Neutrophil (primary cell): ENCODE results near the gene TAF9.
A peak's percentile ranks its signal among the peaks of the same experiment; 100 is the strongest.
"Not testable (repeated sequence)": the region's sequence is repeated elsewhere in the genome, so short reads cannot be mapped to it uniquely, and the experiment has no call there.

Source experiments
- H3K27ac ChIP-seq: fragments of 200-600 bp; sonication (generic); 2 replicates; pipeline ENCODE4 v1.5.1; 2016; ENCODE audit warnings: mild to moderate bottlenecking, moderate library complexity
- H3K27me3 ChIP-seq: fragments of 200-600 bp; sonication (generic); 2 replicates; pipeline ENCODE4 v1.6.0; 2016; ENCODE audit warnings: mild to moderate bottlenecking
- H3K36me3 ChIP-seq: fragments of 200-600 bp; sonication (generic); 2 replicates; pipeline ENCODE4 v1.5.1; 2017
- H3K4me1 ChIP-seq, 2 experiments: fragments of 200-600 bp in 1 of 2; sonication (generic) in 1 of 2; 1 replicate in 1 of 2; 2 replicates in 1 of 2; pipeline versions ENCODE4 v1.5.1 to v1.6.1; 2013 to 2016; ENCODE audit warnings: low read depth in 1 of 2, low read length in 1 of 2, mild to moderate bottlenecking in 1 of 2, moderate library complexity in 1 of 2; ENCODE audit not compliant: control insufficient read depth in 1 of 2, insufficient read depth in 1 of 2
- H3K4me3 ChIP-seq, 2 experiments: fragments of 200-600 bp in 1 of 2; sonication (generic) in 1 of 2; 1 replicate in 1 of 2; 2 replicates in 1 of 2; pipeline ENCODE4 v1.5.1; 2013 to 2016; ENCODE audit warnings: low read depth in 1 of 2, low read length in 1 of 2, mild to moderate bottlenecking in 1 of 2, moderate library complexity in 1 of 2
- H3K9me3 ChIP-seq: fragments of 200-600 bp; sonication (generic); 2 replicates; pipeline ENCODE4 v1.5.1; 2016
- CTCF ChIP-seq: fragments of 200-600 bp; sonication (generic); IDR thresholded peaks from 2 replicates; pipeline ENCODE4 v1.5.1; 2016; ENCODE audit warnings: antibody characterized with exemption

TAF9 gene

DNA sequence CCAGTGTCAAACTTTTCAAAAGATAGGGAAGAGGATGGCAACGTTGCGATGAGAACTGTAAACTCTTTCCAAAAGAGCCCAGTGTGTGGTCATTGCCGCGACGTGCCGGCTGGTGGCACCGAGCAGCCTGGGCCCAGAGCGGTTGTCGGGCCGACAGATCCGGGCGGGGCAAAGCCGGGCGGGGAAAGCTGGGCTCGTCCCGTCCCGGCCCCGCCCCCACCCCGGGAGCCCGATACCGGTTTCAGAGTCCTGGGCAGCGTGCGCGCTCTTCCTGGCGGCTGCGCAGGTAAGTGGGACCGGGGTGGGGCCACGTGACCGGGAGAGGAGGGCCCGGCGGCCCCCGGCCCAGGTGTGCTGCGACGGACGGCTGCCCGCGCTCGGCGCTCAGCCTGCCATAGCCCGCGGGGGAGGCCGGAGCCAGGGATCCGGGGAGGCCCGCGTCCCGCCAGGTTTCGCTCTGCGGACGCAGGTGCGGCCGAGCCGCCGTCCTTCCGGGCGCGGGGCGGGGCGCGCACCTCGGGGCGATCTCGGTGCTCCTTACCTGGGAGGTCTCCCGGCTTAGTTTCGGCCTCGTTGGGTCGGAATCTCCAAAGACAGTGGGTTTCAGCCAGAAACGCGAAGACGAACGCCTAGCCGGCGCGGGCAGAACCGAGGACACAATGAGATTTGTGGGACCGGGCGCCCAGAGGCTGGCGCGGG is 45.7 kb upstream of the TAF9 start, which contains the start of gene MARVELD2:
Gene MARVELD2, plus strand, starts transcription at position 232 of the 699 bp plus-strand sequence. CDS start 4,270 bp downstream, outside the sequence.
- peaks cover 14% of the 10 kb centered on the region for H3K36me3 ChIP-seq
- no peak within 1 kb of the TSS for H3K27ac ChIP-seq
- H3K4me1 ChIP-seq, result peaks cover 6 to 12% of the 10 kb centered on the region in 2 experiments
- peak within 1 kb of the TSS; percentile 60 to 74 for H3K4me3 ChIP-seq
- H3K9me3 ChIP-seq, result no peaks in the 10 kb centered on the region
- no peak for TF ChIP-seq CTCF
- peaks cover 27% of the 10 kb centered on the region for H3K27me3 ChIP-seq

- H3K9me3 ChIP-seq, result no peaks in the 10 kb centered on the region
- no peaks in the 10 kb centered on the region for H3K27me3 ChIP-seq
- peaks cover 28% of the 10 kb centered on the region for H3K36me3 ChIP-seq
- TF ChIP-seq CTCF, result no peak
- no peaks in the 10 kb centered on the region for H3K4me1 ChIP-seq
- no peak overlapping the region for H3K27ac ChIP-seq
- no peak overlapping the region for H3K4me3 ChIP-seq
Observed at GRCh38 chr5:69404659-69405330, 35.5 kb upstream of the TAF9 start.

DNA sequence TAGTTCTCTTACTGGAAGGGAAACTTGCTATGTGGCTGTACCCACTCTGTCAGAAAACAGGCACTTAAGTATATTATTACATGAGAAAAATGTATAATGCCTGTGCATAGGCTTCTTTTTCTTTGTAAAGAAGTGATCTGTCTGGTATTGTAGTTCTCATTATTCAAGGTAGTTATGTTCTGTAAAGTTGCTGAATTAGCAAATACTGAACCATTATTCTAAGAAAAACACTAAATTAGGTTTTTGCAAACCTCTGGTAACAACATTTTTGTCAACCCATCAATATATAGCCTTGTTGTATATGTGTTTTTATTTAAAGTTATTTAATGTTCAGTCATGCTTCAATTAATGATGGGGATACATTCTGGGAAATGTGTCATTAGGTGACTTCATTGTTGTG is 9.1 kb upstream of the TAF9 start:
- H3K27me3 ChIP-seq, result no peaks in the 10 kb centered on the region
- H3K36me3 ChIP-seq, result peaks cover 30% of the 10 kb centered on the region
- H3K4me3 ChIP-seq, result no peak overlapping the region
- H3K9me3 ChIP-seq, result no peaks in the 10 kb centered on the region
- H3K27ac ChIP-seq, result no peak overlapping the region
- H3K4me1 ChIP-seq, result no peaks in the 10 kb centered on the region
- no peak for TF ChIP-seq CTCF

- no peak overlapping the region for H3K4me3 ChIP-seq
- H3K4me1 ChIP-seq, result peaks cover 10 to 11% of the 10 kb centered on the region in 2 experiments
- no peak overlapping the region for H3K27ac ChIP-seq
- no peak for TF ChIP-seq CTCF
- peaks cover 9% of the 10 kb centered on the region for H3K36me3 ChIP-seq
- no peaks in the 10 kb centered on the region for H3K27me3 ChIP-seq
- H3K9me3 ChIP-seq, result no peaks in the 10 kb centered on the region
Observed at GRCh38 chr5:69374911-69375446, 5.7 kb upstream of the TAF9 start.

DNA sequence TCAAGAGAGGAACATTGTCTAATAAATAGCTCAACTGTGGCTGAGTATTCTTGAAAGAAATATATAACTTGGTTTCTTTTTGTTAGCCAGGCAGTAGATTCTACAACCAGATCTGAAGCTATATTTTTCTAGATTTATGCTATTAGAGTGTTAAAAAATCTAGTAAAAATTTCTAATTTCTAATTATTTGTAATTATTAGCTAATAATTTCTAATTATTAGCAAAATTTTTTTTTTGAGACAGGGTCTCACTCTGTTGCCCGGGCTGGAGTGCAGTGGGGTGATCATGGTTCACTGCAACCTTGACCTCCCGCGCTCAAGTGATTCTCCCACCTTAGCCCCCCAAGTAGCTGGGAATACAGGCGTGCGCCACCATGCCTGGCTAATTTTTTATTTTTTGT is 3.1 kb upstream of the TAF9 start:
- H3K27ac ChIP-seq, result no peak overlapping the region
- H3K9me3 ChIP-seq, result no peaks in the 10 kb centered on the region
- no peak for TF ChIP-seq CTCF
- H3K27me3 ChIP-seq, result no peaks in the 10 kb centered on the region
- H3K4me3 ChIP-seq, result no peak overlapping the region
- peaks cover 23 to 24% of the 10 kb centered on the region in 2 experiments for H3K4me1 ChIP-seq
- H3K36me3 ChIP-seq, result peaks cover 6% of the 10 kb centered on the region

- Histone ChIP-seq H3K4me3 (peak overlapping the region; percentile 86 to 98), H3K27ac (peak overlapping the region; percentile 99), H3K4me1 (peaks cover 23 to 24% of the 10 kb centered on the region in 2 experiments), H3K36me3 (peaks cover 14% of the 10 kb centered on the region)
- not testable (repeated sequence) for H3K9me3 ChIP-seq, H3K27me3 ChIP-seq
Observed at GRCh38 chr5:69370335-69370734, 1.0 kb upstream of the TAF9 start.
